Measurements from ENCODE around the gene RNF212B.
"Not testable (repeated sequence)": the region's sequence is repeated elsewhere in the genome, so short reads cannot be mapped to it uniquely, and the experiment has no call there.

DNA sequence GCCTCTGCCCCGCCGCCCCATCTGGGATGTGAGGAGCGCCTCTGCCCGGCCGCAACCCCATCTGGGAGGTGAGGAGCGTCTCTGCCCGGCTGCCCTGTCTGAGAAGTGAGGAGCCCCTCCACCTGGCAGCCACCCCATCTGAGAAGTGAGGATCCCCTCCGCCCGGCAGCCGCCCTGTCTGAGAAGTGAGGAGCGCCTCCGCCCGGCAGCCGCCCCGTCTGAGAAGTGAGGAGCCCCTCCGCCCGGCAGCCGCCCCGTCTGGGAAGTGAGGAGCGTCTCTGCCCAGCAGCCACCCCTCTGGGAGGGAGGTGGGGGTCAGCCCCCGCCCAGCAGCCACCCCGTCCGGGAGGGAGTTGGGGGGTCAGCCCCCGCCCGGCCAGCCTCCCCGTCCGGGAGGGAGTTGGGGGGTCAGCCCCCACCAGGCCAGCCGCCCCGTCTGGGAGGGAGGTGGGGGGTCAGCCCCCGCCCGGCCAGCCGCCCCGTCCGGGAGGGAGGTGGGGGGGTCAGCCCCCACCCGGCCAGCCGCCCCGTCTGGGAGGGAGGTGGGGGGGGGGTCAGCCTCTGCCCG is 5.4 kb upstream of the RNF212B start:
- not testable (repeated sequence) for TF ChIP-seq MYC (IDR thresholded peaks at IDR 0.05; ENCODE audit: low read depth, low read length); CTCF (IDR thresholded peaks at IDR 0.05; ENCODE audit: extremely low read depth in 1 of 2, insufficient read depth in 1 of 2, low read depth in 1 of 2, low read length in 2 of 2); GATA2 (IDR thresholded peaks at IDR 0.05; ENCODE audit: insufficient read depth, insufficient read length, low read depth, low read length); POLR2A (IDR thresholded peaks at IDR 0.05; ENCODE audit: low read depth, low read length); EZH2 (IDR thresholded peaks at IDR 0.05; ENCODE audit: borderline replicate concordance, low read depth, low read length, severe bottlenecking); POLR2AphosphoS5 (IDR thresholded peaks at IDR 0.05; ENCODE audit: insufficient read depth, low read depth, low read length); JUN (IDR thresholded peaks at IDR 0.05; ENCODE audit: borderline replicate concordance, insufficient read depth, insufficient read length, low read depth); FOS (IDR thresholded peaks at IDR 0.05; ENCODE audit: borderline replicate concordance, insufficient read depth, low read length)
- TF ChIP-seq, protein P1, sequence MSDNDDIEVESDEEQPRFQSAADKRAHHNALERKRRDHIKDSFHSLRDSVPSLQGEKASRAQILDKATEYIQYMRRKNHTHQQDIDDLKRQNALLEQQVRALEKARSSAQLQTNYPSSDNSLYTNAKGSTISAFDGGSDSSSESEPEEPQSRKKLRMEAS (IDR thresholded peaks at IDR 0.05; ENCODE audit: insufficient read depth, insufficient read length): not testable (repeated sequence)

Measured in endothelial cell of umbilical vein (primary cell).